ENCODE data around the gene DMD.

- no peak for TF ChIP-seq CTCF (IDR thresholded peaks at IDR 0.05; ENCODE audit: low read depth, low read length)
- no peak for TF ChIP-seq POLR2A (IDR thresholded peaks at IDR 0.05; ENCODE audit: extremely low read depth, insufficient read length)
- TF ChIP-seq MAX (IDR thresholded peaks at IDR 0.05; ENCODE audit: low read depth, low read length): no peak
Observed at GRCh38 chrX:31570658-31571057, 1640.7 kb downstream of the DMD start.

Data from NB4 (cell line).